GM12878 (cell line): ENCODE data around the gene IFT172. TPM values are rescaled to one million over a fixed set of nuclear protein-coding genes. Genes with fewer than 3 reads are reported as not detected.

Experiments used
- ATAC-seq: fragments of 200-7000 bp; cut with Tn5 transposase; 3 replicates; pipeline ENCODE4 v1.9.1; 2020; ENCODE audit warnings: mild to moderate bottlenecking, moderate library complexity
- BruUV-seq: library from RNA; stranded (reverse); fragments of 400-500 nt; replicated peaks from 2 replicates; lab custom pipeline; 2021; lab: Mats Ljungman, UMichigan
- CTCF ChIA-PET: fragments of 300-600 bp; sonication (Branson Sonifier 250); formaldehyde crosslinking; extraction: SDS; loops from one replicate; lab custom pipeline; 2021; ENCODE audit warnings: inconsistent platforms; lab: Yijun Ruan, JAX
- POLR2A ChIA-PET: fragments of 350-600 bp; formaldehyde crosslinking; extraction: SDS; loops from one replicate; lab custom pipeline; 2021; ENCODE audit warnings: inconsistent platforms; lab: Charles Lee
- RAD21 ChIA-PET: fragments of 300-600 bp; sonication (Branson Sonifier 250); formaldehyde crosslinking; loops from one replicate; lab custom pipeline; 2023; ENCODE audit warnings: antibody characterized with exemption; ENCODE audit not compliant: unreplicated experiment; lab: Charles Lee
- SMC1A ChIA-PET: fragments of 300-600 bp; sonication (Branson Sonifier 250); formaldehyde crosslinking; loops from one replicate; lab custom pipeline; 2023; ENCODE audit not compliant: unreplicated experiment, uncharacterized antibody; lab: Charles Lee
- DNase-seq: peaks from one replicate; pipeline ENCODE4 v3.0.0-alpha.2; 2011; ENCODE audit warnings: low read depth, low spot score
- FAIRE-seq: peaks from 3 replicates; lab custom pipeline; 2011; peaks lifted over from hg19 to GRCh38; lab: Jason Lieb, UNC
- H2AFZ ChIP-seq: 2 replicates; pipeline ENCODE4 v1.6.0; 2011; ENCODE audit warnings: low read depth, low read length, control low read depth; ENCODE audit not compliant: control insufficient read depth
- H3K27ac ChIP-seq: 2 replicates; pipeline ENCODE4 v1.5.1; 2011; ENCODE audit warnings: control low read depth; ENCODE audit not compliant: control insufficient read depth, insufficient read depth
- H3K27me3 ChIP-seq, 2 experiments: replicated peaks in 1 of 2; 2 replicates each; pipeline versions ENCODE4 v1.6.0 to v1.6.1; 2011; ENCODE audit warnings: low read length in 1 of 2; ENCODE audit not compliant: control insufficient read depth in 2 of 2, insufficient read depth in 2 of 2
- H3K36me3 ChIP-seq, 2 experiments: 2 replicates each; pipeline ENCODE4 v1.5.1; 2011; ENCODE audit warnings: low read length in 1 of 2; ENCODE audit not compliant: control insufficient read depth in 2 of 2, insufficient read depth in 2 of 2
- H3K4me1 ChIP-seq: 2 replicates; pipeline ENCODE4 v1.6.1; 2011; ENCODE audit warnings: mild to moderate bottlenecking, low read length, moderate library complexity, mixed read lengths; ENCODE audit not compliant: control insufficient read depth, insufficient read depth
- H3K4me2 ChIP-seq: 2 replicates; pipeline ENCODE4 v1.6.0; 2011; ENCODE audit warnings: control low read depth; ENCODE audit not compliant: control insufficient read depth, insufficient read depth
- H3K4me3 ChIP-seq: fragments of 200-600 bp; sonication (generic); 2 replicates; pipeline ENCODE4 v1.5.1; 2016
- H3K79me2 ChIP-seq: 2 replicates; pipeline ENCODE4 v1.6.0; 2011; ENCODE audit warnings: low read length; ENCODE audit not compliant: control insufficient read depth, insufficient read depth
- H3K9ac ChIP-seq: 2 replicates; pipeline ENCODE4 v1.8.0; 2011; ENCODE audit warnings: low read length, control low read depth, mixed read lengths; ENCODE audit not compliant: control insufficient read depth, insufficient read depth
- H3K9me3 ChIP-seq: replicated peaks from 3 replicates; pipeline ENCODE4 v1.5.1; 2011; ENCODE audit warnings: mild to moderate bottlenecking, low read length; ENCODE audit not compliant: control insufficient read depth, insufficient read depth
- H4K20me1 ChIP-seq: 2 replicates; pipeline ENCODE4 v1.6.0; 2011; ENCODE audit not compliant: control insufficient read depth, insufficient read depth
- CREM ChIP-seq: IDR thresholded peaks from 2 replicates; pipeline ENCODE4 v1.6.1; 2014; ENCODE audit warnings: antibody characterized with exemption, low read depth
- E2F4 ChIP-seq: IDR thresholded peaks from 2 replicates; pipeline ENCODE4 v1.6.1; 2012; ENCODE audit warnings: low read depth, low read length, improper control_type of control experiment
- EGR1 ChIP-seq, 2 experiments: IDR thresholded peaks; 1 replicate in 1 of 2; 2 replicates in 1 of 2; pipeline ENCODE4 v1.6.1; 2011 to 2012; ENCODE audit warnings: low read depth in 2 of 2, low read length in 2 of 2, borderline replicate concordance in 1 of 2, mild to moderate bottlenecking in 1 of 2, moderate library complexity in 1 of 2
- ESRRA ChIP-seq: IDR thresholded peaks from 2 replicates; pipeline ENCODE4 v1.6.1; 2012; ENCODE audit warnings: mild to moderate bottlenecking, low read length, improper control_type of control experiment
- HDGF ChIP-seq: fragments of 450-650 bp; IDR thresholded peaks from 2 replicates; pipeline ENCODE4 v1.6.1; 2016; ENCODE audit warnings: antibody characterized with exemption
- IRF4 ChIP-seq: IDR thresholded peaks from 2 replicates; pipeline ENCODE4 v1.6.1; 2011; ENCODE audit warnings: low read depth, low read length
- KLF5 ChIP-seq: fragments of 450-650 bp; IDR thresholded peaks from 2 replicates; pipeline ENCODE4 v1.6.1; 2014; ENCODE audit warnings: mild to moderate bottlenecking; ENCODE audit not compliant: partially characterized antibody
- MYC ChIP-seq: IDR thresholded peaks from 2 replicates; pipeline ENCODE4 v1.6.1; 2011; ENCODE audit warnings: mild to moderate bottlenecking, low read length, moderate library complexity, inconsistent platforms; ENCODE audit not compliant: insufficient read depth, insufficient replicate concordance, insufficient read length, severe bottlenecking
- NBN ChIP-seq: fragments of 450-650 bp; IDR thresholded peaks from 2 replicates; pipeline ENCODE4 v1.6.1; 2016
- NFIC ChIP-seq: IDR thresholded peaks from 2 replicates; pipeline ENCODE4 v1.6.1; 2012; ENCODE audit warnings: low read depth, mild to moderate bottlenecking, inconsistent platforms, low read length, moderate library complexity
- POLR2AphosphoS5 ChIP-seq: IDR thresholded peaks from 2 replicates; pipeline ENCODE4 v1.6.1; 2011; ENCODE audit warnings: mild to moderate bottlenecking, low read length, inconsistent platforms
- RB1 ChIP-seq: fragments of 450-650 bp; formaldehyde crosslinking; IDR thresholded peaks from 2 replicates; pipeline ENCODE4 v1.6.1; 2017; ENCODE audit warnings: mild to moderate bottlenecking, borderline replicate concordance
- RUNX3 ChIP-seq: IDR thresholded peaks from 2 replicates; pipeline ENCODE4 v1.6.1; 2012; ENCODE audit warnings: low read length, inconsistent platforms
- SMAD1 ChIP-seq: fragments of 450-650 bp; IDR thresholded peaks from 2 replicates; pipeline ENCODE4 v1.6.1; 2018; ENCODE audit warnings: mild to moderate bottlenecking, low read depth; ENCODE audit not compliant: partially characterized antibody
- SMARCA5 ChIP-seq: fragments of 450-650 bp; IDR thresholded peaks from 2 replicates; pipeline ENCODE4 v1.6.1; 2017; ENCODE audit warnings: mild to moderate bottlenecking
- TBL1XR1 ChIP-seq: IDR thresholded peaks from 2 replicates; pipeline ENCODE4 v1.6.1; 2012; ENCODE audit warnings: low read depth, low read length, improper control_type of control experiment
- TCF3 ChIP-seq: IDR thresholded peaks from 2 replicates; pipeline ENCODE4 v1.6.1; 2012; ENCODE audit warnings: low read depth, mild to moderate bottlenecking, low read length, borderline replicate concordance; ENCODE audit not compliant: insufficient read depth
- ZNF207 ChIP-seq: fragments of 450-650 bp; IDR thresholded peaks from 2 replicates; pipeline ENCODE4 v1.6.1; 2014; ENCODE audit warnings: antibody characterized with exemption, mild to moderate bottlenecking, borderline replicate concordance
- in situ Hi-C: fragments of 300-500 bp; cut with MboI; formaldehyde crosslinking; loops from 9 replicates; pipeline ENCODE4 v1.14.3; 2018; ENCODE audit warnings: mixed read lengths
- intact Hi-C: fragments of 100-400 bp; cut with micrococcal nuclease; formaldehyde crosslinking; loops from one replicate; pipeline ENCODE4 v1.14.2; 2022; ENCODE audit not compliant: unreplicated experiment
- polyA plus RNA-seq, 11 experiments: library from polyadenylated mRNA; depleted of rRNA in 4 of 11; unstranded in 6 of 11; stranded (reverse) in 5 of 11; fragments of >200 nt; fragmentation: Nextera tagmentation in 4 of 11; fragmentation: Illumina TruSeq in 1 of 11; extraction: Ambion mirVana in 4 of 11; extraction: Trizol in 1 of 11; gene quantifications; 1 replicate in 1 of 11; 2 replicates in 10 of 11; pipeline versions ENCODE4 v1.2.1 to v1.2.3, GENCODE V29; 2011 to 2016; ENCODE audit warnings: inconsistent platforms in 2 of 11, missing spikeins in 2 of 11, low read depth in 1 of 11
- total RNA-seq, 4 experiments: library from RNA; depleted of rRNA in 3 of 4; stranded (reverse); fragments of >200 nt in 3 of 4; fragmentation: Illumina TruSeq in 1 of 4; extraction: Trizol in 1 of 4; gene quantifications; 2 replicates each; pipeline versions ENCODE4 v1.2.1 to v1.2.3, GENCODE V29; 2013 to 2021

IFT172 gene
- total and polyA plus RNA-seq, 10 of the 15 experiments (the other 5 are each of a cell fraction or from before 2014, with no cell fraction given) = 2.4 to 8.6 (median 6.2) TPM

- Histone ChIP-seq H3K36me3 (no peaks in the 10 kb centered on the region), H3K79me2 (no peaks in the 10 kb centered on the region)
- RAD21 ChIA-PET = no interaction called here
- TF ChIP-seq CREM = no peak
- no peak for TF ChIP-seq KLF5
- no peak for TF ChIP-seq NBN
- TF ChIP-seq NFIC = no peak
- TF ChIP-seq IRF4 = no peak
- no peak for TF ChIP-seq SMARCA5
- no peak for TF ChIP-seq SMAD1
- TF ChIP-seq HDGF = no peak
- TF ChIP-seq RB1 = no peak
- TF ChIP-seq E2F4 = no peak
- TF ChIP-seq TBL1XR1 = no peak
- TF ChIP-seq RUNX3 = no peak
- no peak for TF ChIP-seq TCF3
- no peak for TF ChIP-seq MYC
- no peak for TF ChIP-seq ESRRA
- TF ChIP-seq POLR2AphosphoS5 = no peak
- TF ChIP-seq EGR1 (IDR thresholded peaks at IDR 0.05; ENCODE audit: borderline replicate concordance in 1 of 2, low read depth in 2 of 2, low read length in 2 of 2) = no peak
- no peak for TF ChIP-seq ZNF207
- TF ChIP-seq, all 136 proteins: peak for 0
- POLR2A ChIA-PET = interaction anchor here (0.6 kb wide), 1 partner anchor 11 kb away, joined by 6 read pairs; no protein-coding TSS in a partner anchor
- H3K27ac ChIP-seq = no peak overlapping the region
- H3K4me2 ChIP-seq = no peak overlapping the region
- H3K4me1 ChIP-seq = no peaks in the 10 kb centered on the region
- intact Hi-C loops (no loop called here), in situ Hi-C loops (no loop called here)
- CTCF ChIA-PET = interaction anchor here (0.5 to 1.3 kb wide), 2 partner anchors 183 to 925 kb away, joined by 3 to 4 read pairs; no protein-coding TSS in a partner anchor
- H3K27me3 ChIP-seq = peaks cover 2% of the 10 kb centered on the region in 2 experiments; a peak in 3 of 4 replicates
- no peak overlapping the region for H2AFZ ChIP-seq
- DNase-seq = no peak
- no TSS peak for BruUV-seq
- H3K9me3 ChIP-seq = no peaks in the 10 kb centered on the region
- no peaks in the 10 kb centered on the region for H4K20me1 ChIP-seq
- no peak overlapping the region for H3K4me3 ChIP-seq
- FAIRE-seq = no peak
- SMC1A ChIA-PET = no interaction called here
- no peak overlapping the region for H3K9ac ChIP-seq
- ATAC-seq = no peak
These were observed 11.5 kb upstream of the IFT172 start for GRCh38 chr2:27501042-27501441.
